Embryonic facial prominence (tissue), 1 donor: ENCODE results near the gene FGF6.
"Not testable (repeated sequence)": the region's sequence is repeated elsewhere in the genome, so short reads cannot be mapped to it uniquely, and the experiment has no call there.

Source experiments
- DNase-seq: peaks from one replicate; pipeline ENCODE4 v3.0.0-alpha.2; 2016; ENCODE audit errors: extremely low spot score

Gene FGF6

GRCh38 chr12:4445156-4446101 is at the start of gene FGF6:
FGF6 (minus strand) TSS chr12:4445815; CDS start chr12:4445570, 245 bp downstream.
- DNase-seq, result no peak

GRCh38 chr12:4490973-4491372 is 45.4 kb upstream of the FGF6 start:
- no peak for DNase-seq

- DNase-seq, result no peak
These were observed 43.9 kb upstream of the FGF6 start for GRCh38 chr12:4489556-4489955.

- DNase-seq, result no peak
These were observed 41.4 kb upstream of the FGF6 start for GRCh38 chr12:4486980-4487379.

- DNase-seq, result no peak
These were observed 40.6 kb upstream of the FGF6 start for GRCh38 chr12:4486049-4486699.

- DNase-seq, result no peak
These were observed 38.5 kb upstream of the FGF6 start for GRCh38 chr12:4483885-4484823.

- no peak for DNase-seq
These were observed 37.3 kb upstream of the FGF6 start for GRCh38 chr12:4482936-4483335.

- no peak for DNase-seq
These were observed 33.3 kb upstream of the FGF6 start for GRCh38 chr12:4478933-4479332.

GRCh38 chr12:4477129-4477528 is 31.5 kb upstream of the FGF6 start:
- DNase-seq, result no peak

GRCh38 chr12:4472046-4472445 is 26.4 kb upstream of the FGF6 start:
- DNase-seq, result no peak

- DNase-seq, result no peak
These were observed 25.6 kb upstream of the FGF6 start for GRCh38 chr12:4471256-4471655.

GRCh38 chr12:4468994-4469393 is 23.4 kb upstream of the FGF6 start:
- DNase-seq, result no peak

GRCh38 chr12:4460761-4461160 is 15.1 kb upstream of the FGF6 start:
- no peak for DNase-seq

- not testable (repeated sequence) for DNase-seq
These were observed 10.2 kb upstream of the FGF6 start for GRCh38 chr12:4455849-4456248.

- no peak for DNase-seq
These were observed 8.8 kb upstream of the FGF6 start for GRCh38 chr12:4454315-4454860.

GRCh38 chr12:4451694-4452093 is 6.1 kb upstream of the FGF6 start:
- DNase-seq, result no peak

- DNase-seq, result no peak
These were observed 5.0 kb upstream of the FGF6 start for GRCh38 chr12:4450551-4451112.

GRCh38 chr12:4449851-4450221 is 4.2 kb upstream of the FGF6 start:
- no peak for DNase-seq

- DNase-seq, result no peak
These were observed 3.6 kb upstream of the FGF6 start for GRCh38 chr12:4448943-4449850.

- DNase-seq, result no peak
These were observed 2.8 kb upstream of the FGF6 start for GRCh38 chr12:4448371-4448940.
